OCI-LY1 (cell line): ENCODE results near the gene SUGCT.

ENCODE experiments used
- H2AFZ ChIP-seq: fragments of 200-600 bp; sonication (generic), shearing (Covaris generic); 2 replicates; pipeline ENCODE4 v1.6.0; 2014; ENCODE audit warnings: antibody characterized with exemption, mild to moderate bottlenecking, low read length
- H3F3A ChIP-seq: fragments of 200-600 bp; sonication (generic), shearing (Covaris generic); 2 replicates; pipeline ENCODE4 v1.6.0; 2014; ENCODE audit warnings: mild to moderate bottlenecking, antibody characterized with exemption, low read length, moderate library complexity; ENCODE audit not compliant: insufficient read depth
- H3K27ac ChIP-seq: fragments of 200-600 bp; sonication (generic); 2 replicates; pipeline ENCODE4 v1.5.1; 2014; ENCODE audit warnings: low read length, mixed run types, mild to moderate bottlenecking, low read depth; ENCODE audit not compliant: poor library complexity, severe bottlenecking
- H3K27me3 ChIP-seq: fragments of 200-600 bp; sonication (generic); 2 replicates; pipeline ENCODE4 v1.6.0; 2014; ENCODE audit warnings: antibody characterized with exemption, mild to moderate bottlenecking, low read length, moderate library complexity; ENCODE audit not compliant: insufficient read depth
- H3K36me3 ChIP-seq: fragments of 200-600 bp; sonication (generic); 2 replicates; pipeline ENCODE4 v1.6.1; 2014; ENCODE audit warnings: mild to moderate bottlenecking, antibody characterized with exemption, low read length, moderate library complexity, mixed read lengths; ENCODE audit not compliant: insufficient read depth
- H3K4me1 ChIP-seq: fragments of 200-600 bp; sonication (generic); 2 replicates; pipeline ENCODE4 v1.5.1; 2014; ENCODE audit warnings: mild to moderate bottlenecking, low read length, moderate library complexity; ENCODE audit not compliant: insufficient read depth, severe bottlenecking
- H3K4me2 ChIP-seq: fragments of 200-600 bp; sonication (generic), shearing (Covaris generic); 2 replicates; pipeline ENCODE4 v1.6.1; 2014; ENCODE audit warnings: low read length
- H3K4me3 ChIP-seq: fragments of 200-600 bp; sonication (generic); 2 replicates; pipeline ENCODE4 v1.5.1; 2014; ENCODE audit warnings: low read length, low read depth, mild to moderate bottlenecking, mixed read lengths; ENCODE audit not compliant: poor library complexity, severe bottlenecking
- H3K79me2 ChIP-seq: fragments of 200-600 bp; shearing (Covaris generic); 2 replicates; pipeline ENCODE4 v1.6.1; 2016; ENCODE audit warnings: mixed run types, low read length, mixed read lengths; ENCODE audit not compliant: insufficient read depth
- H3K9ac ChIP-seq: fragments of 200-600 bp; sonication (generic), shearing (Covaris generic); 2 replicates; pipeline ENCODE4 v1.6.1; 2014; ENCODE audit warnings: mild to moderate bottlenecking, low read length, mixed read lengths
- H3K9me2 ChIP-seq: fragments of 200-600 bp; sonication (generic), shearing (Covaris generic); 2 replicates; pipeline ENCODE4 v1.6.1; 2014; ENCODE audit warnings: low read depth, mild to moderate bottlenecking, low read length, mixed read lengths
- H3K9me3 ChIP-seq: fragments of 200-600 bp; shearing (Covaris generic); 2 replicates; pipeline ENCODE4 v1.6.1; 2014; ENCODE audit warnings: low read length, mixed read lengths
- H4K20me1 ChIP-seq: fragments of 200-600 bp; sonication (generic), shearing (Covaris generic); 2 replicates; pipeline ENCODE4 v1.6.0; 2016; ENCODE audit warnings: mild to moderate bottlenecking, low read length; ENCODE audit not compliant: insufficient read depth
- EZH2 ChIP-seq: fragments of 200-600 bp; sonication (generic), shearing (Covaris generic); IDR thresholded peaks from 2 replicates; pipeline ENCODE4 v1.8.0; 2017; ENCODE audit warnings: borderline replicate concordance, mixed run types, mild to moderate bottlenecking, antibody characterized with exemption, low read length, moderate library complexity, mixed read lengths
- TF ChIP-seq, protein P1 (sequence below): fragments of 200-600 bp; sonication (generic), shearing (Covaris generic); IDR thresholded peaks from 2 replicates; pipeline ENCODE4 v1.5.1; 2017; ENCODE audit warnings: mild to moderate bottlenecking, antibody characterized with exemption, low read length, moderate library complexity, mixed read lengths

Gene SUGCT

DNA sequence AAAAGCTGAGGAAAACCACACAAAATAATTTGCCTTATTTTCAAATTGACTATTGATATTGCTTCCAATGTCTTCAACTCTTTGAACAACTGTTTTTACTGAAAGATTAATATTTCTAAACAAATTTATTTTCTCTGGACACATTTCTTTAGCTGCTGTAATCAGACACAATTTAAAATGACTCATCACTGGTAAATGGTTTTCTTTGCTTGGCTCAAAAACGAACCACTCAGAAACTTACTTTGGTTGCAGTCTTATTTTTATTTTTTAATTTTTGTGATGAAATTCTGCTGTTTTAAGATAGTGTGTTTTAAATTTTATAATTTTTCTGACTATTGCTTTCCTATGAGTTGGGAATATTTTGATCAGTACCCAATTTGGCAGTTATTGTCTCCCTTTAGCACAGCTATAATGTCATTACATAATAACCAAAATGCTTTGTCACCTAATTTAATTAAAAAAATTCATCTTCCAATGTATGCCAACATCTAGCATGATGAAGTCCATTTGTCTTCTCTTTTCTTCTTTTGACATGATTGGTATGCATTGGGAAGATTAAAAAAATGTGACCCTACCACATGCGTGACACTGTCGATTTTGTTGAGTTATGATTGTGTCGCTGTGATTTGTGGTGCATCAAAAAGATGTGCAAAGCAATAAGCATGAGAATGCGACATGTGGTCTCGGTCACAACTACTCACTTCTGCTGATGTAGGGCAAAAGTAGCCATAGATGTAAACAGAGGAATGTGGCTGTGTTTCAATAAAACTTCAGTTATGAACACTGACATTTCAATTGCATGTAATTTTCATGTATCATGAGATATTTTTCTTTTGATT is 222.3 kb downstream of the SUGCT start:
- Histone ChIP-seq H3K9ac (no peak overlapping the region), H2AFZ (no peak overlapping the region), H3K79me2 (no peaks in the 10 kb centered on the region), H3K9me3 (no peaks in the 10 kb centered on the region), H4K20me1 (no peaks in the 10 kb centered on the region), H3K4me3 (no peak overlapping the region), H3K9me2 (no peaks in the 10 kb centered on the region), H3F3A (no peaks in the 10 kb centered on the region), H3K27ac (no peak overlapping the region), H3K4me2 (no peak overlapping the region), H3K36me3 (no peaks in the 10 kb centered on the region), H3K27me3 (no peaks in the 10 kb centered on the region), H3K4me1 (no peaks in the 10 kb centered on the region)
- TF ChIP-seq EZH2: no peak
- TF ChIP-seq, protein P1, sequence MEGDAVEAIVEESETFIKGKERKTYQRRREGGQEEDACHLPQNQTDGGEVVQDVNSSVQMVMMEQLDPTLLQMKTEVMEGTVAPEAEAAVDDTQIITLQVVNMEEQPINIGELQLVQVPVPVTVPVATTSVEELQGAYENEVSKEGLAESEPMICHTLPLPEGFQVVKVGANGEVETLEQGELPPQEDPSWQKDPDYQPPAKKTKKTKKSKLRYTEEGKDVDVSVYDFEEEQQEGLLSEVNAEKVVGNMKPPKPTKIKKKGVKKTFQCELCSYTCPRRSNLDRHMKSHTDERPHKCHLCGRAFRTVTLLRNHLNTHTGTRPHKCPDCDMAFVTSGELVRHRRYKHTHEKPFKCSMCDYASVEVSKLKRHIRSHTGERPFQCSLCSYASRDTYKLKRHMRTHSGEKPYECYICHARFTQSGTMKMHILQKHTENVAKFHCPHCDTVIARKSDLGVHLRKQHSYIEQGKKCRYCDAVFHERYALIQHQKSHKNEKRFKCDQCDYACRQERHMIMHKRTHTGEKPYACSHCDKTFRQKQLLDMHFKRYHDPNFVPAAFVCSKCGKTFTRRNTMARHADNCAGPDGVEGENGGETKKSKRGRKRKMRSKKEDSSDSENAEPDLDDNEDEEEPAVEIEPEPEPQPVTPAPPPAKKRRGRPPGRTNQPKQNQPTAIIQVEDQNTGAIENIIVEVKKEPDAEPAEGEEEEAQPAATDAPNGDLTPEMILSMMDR: no peak

DNA sequence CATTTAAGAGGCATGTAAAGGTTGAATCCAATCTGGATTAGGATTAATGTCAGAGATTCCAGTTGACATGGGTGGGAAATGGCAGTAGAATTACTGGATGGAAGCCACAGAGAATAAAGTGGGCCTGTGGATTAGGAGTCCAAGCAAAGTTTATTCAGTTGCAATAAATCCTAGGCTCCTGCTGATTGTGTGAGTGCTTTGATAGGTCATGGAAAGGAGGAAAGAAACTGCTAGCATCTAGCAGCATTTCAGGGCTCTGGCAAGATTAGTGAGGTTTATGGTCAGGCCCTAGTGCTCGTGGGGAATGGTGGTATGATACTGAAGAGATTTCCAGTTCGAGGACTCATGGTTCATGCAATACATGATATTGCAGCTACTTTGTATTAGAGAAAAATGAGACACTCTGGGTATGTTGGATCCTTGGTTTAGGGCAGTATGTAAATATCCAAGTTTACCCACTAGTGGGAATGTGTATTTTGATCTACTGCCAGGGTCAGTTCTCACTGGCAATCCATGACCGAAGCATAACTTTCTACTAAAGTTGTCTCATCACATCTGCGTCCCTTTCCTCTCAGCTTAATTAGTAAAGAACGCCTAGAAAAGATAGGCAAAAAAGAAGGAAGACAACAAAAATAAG is 235.0 kb downstream of the SUGCT start:
- no peak for TF ChIP-seq EZH2
- TF ChIP-seq, protein P1: no peak

DNA sequence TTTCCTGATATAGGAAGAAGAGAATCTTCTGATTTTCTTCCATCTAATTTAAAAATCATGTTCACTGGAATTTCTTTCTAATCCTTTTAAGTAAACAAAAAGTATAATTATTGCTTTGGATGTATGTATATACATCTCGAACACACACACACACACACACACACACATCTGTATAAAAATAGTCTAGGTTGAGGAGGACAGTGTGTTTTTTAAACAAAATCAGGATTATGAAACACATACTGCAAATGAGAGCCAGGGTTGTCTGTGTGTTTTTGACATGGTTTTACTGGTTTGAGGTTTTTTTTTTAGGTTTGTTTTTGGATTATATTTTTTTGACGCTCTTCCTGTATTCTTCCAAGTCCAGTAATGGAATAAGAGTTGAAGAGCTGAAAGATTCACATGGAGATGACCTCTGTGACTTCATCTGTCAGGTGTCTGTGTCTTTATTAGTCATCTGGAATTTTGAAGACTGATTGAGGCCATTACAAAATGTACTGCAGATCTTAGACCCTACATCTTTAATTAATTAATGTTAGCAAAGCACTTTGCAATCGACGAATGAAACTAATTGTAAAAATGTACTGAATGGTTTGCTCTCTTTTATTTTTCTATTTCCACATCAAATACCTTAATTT is 237.1 kb downstream of the SUGCT start:
- H3K79me2 ChIP-seq: no peaks in the 10 kb centered on the region
- no peaks in the 10 kb centered on the region for H4K20me1 ChIP-seq
- H3K9ac ChIP-seq: no peak overlapping the region
- TF ChIP-seq, protein P1: no peak
- TF ChIP-seq EZH2: no peak
- H3K9me2 ChIP-seq: no peaks in the 10 kb centered on the region
- no peaks in the 10 kb centered on the region for H3K36me3 ChIP-seq
- no peaks in the 10 kb centered on the region for H3K9me3 ChIP-seq
- H3K4me1 ChIP-seq: no peaks in the 10 kb centered on the region
- H3K4me2 ChIP-seq: no peak overlapping the region
- H2AFZ ChIP-seq: no peak overlapping the region
- H3K4me3 ChIP-seq: no peak overlapping the region
- H3K27me3 ChIP-seq: no peaks in the 10 kb centered on the region
- no peak overlapping the region for H3K27ac ChIP-seq
- H3F3A ChIP-seq: no peaks in the 10 kb centered on the region

More for the DNA sequence above, 235.0 kb downstream of the SUGCT start:
- Histone ChIP-seq H3K9me2 (no peaks in the 10 kb centered on the region), H3K4me3 (no peak overlapping the region), H3K27me3 (no peaks in the 10 kb centered on the region), H4K20me1 (no peaks in the 10 kb centered on the region), H3K9ac (no peak overlapping the region), H3F3A (no peaks in the 10 kb centered on the region), H3K79me2 (no peaks in the 10 kb centered on the region), H3K27ac (no peak overlapping the region), H2AFZ (no peak overlapping the region), H3K36me3 (no peaks in the 10 kb centered on the region), H3K4me2 (no peak overlapping the region), H3K4me1 (no peaks in the 10 kb centered on the region), H3K9me3 (no peaks in the 10 kb centered on the region)
